GM12878 (cell line): Measurements from ENCODE around the gene ANO7. TPM values are rescaled to one million over a fixed set of nuclear protein-coding genes. Genes with fewer than 3 reads are reported as not detected.

Experiments
- ATAC-seq: fragments of 200-7000 bp; cut with Tn5 transposase; 3 replicates; pipeline ENCODE4 v1.9.1; 2020; ENCODE audit warnings: mild to moderate bottlenecking, moderate library complexity
- BruUV-seq: library from RNA; stranded (reverse); fragments of 400-500 nt; replicated peaks from 2 replicates; lab custom pipeline; 2021; lab: Mats Ljungman, UMichigan
- CTCF ChIA-PET: fragments of 300-600 bp; sonication (Branson Sonifier 250); formaldehyde crosslinking; extraction: SDS; loops from one replicate; lab custom pipeline; 2021; ENCODE audit warnings: inconsistent platforms; lab: Yijun Ruan, JAX
- POLR2A ChIA-PET: fragments of 350-600 bp; formaldehyde crosslinking; extraction: SDS; loops from one replicate; lab custom pipeline; 2021; ENCODE audit warnings: inconsistent platforms; lab: Charles Lee
- RAD21 ChIA-PET: fragments of 300-600 bp; sonication (Branson Sonifier 250); formaldehyde crosslinking; loops from one replicate; lab custom pipeline; 2023; ENCODE audit warnings: antibody characterized with exemption; ENCODE audit not compliant: unreplicated experiment; lab: Charles Lee
- SMC1A ChIA-PET: fragments of 300-600 bp; sonication (Branson Sonifier 250); formaldehyde crosslinking; loops from one replicate; lab custom pipeline; 2023; ENCODE audit not compliant: unreplicated experiment, uncharacterized antibody; lab: Charles Lee
- DNase-seq: peaks from one replicate; pipeline ENCODE4 v3.0.0-alpha.2; 2011; ENCODE audit warnings: low read depth, low spot score
- FAIRE-seq: peaks from 3 replicates; lab custom pipeline; 2011; peaks lifted over from hg19 to GRCh38; lab: Jason Lieb, UNC
- H2AFZ ChIP-seq: 2 replicates; pipeline ENCODE4 v1.6.0; 2011; ENCODE audit warnings: low read depth, low read length, control low read depth; ENCODE audit not compliant: control insufficient read depth
- H3K27ac ChIP-seq: 2 replicates; pipeline ENCODE4 v1.5.1; 2011; ENCODE audit warnings: control low read depth; ENCODE audit not compliant: control insufficient read depth, insufficient read depth
- H3K27me3 ChIP-seq, 2 experiments: replicated peaks in 1 of 2; 2 replicates each; pipeline versions ENCODE4 v1.6.0 to v1.6.1; 2011; ENCODE audit warnings: low read length in 1 of 2; ENCODE audit not compliant: control insufficient read depth in 2 of 2, insufficient read depth in 2 of 2
- H3K36me3 ChIP-seq, 2 experiments: 2 replicates each; pipeline ENCODE4 v1.5.1; 2011; ENCODE audit warnings: low read length in 1 of 2; ENCODE audit not compliant: control insufficient read depth in 2 of 2, insufficient read depth in 2 of 2
- H3K4me1 ChIP-seq: 2 replicates; pipeline ENCODE4 v1.6.1; 2011; ENCODE audit warnings: mild to moderate bottlenecking, low read length, moderate library complexity, mixed read lengths; ENCODE audit not compliant: control insufficient read depth, insufficient read depth
- H3K4me2 ChIP-seq: 2 replicates; pipeline ENCODE4 v1.6.0; 2011; ENCODE audit warnings: control low read depth; ENCODE audit not compliant: control insufficient read depth, insufficient read depth
- H3K4me3 ChIP-seq: fragments of 200-600 bp; sonication (generic); 2 replicates; pipeline ENCODE4 v1.5.1; 2016
- H3K79me2 ChIP-seq: 2 replicates; pipeline ENCODE4 v1.6.0; 2011; ENCODE audit warnings: low read length; ENCODE audit not compliant: control insufficient read depth, insufficient read depth
- H3K9ac ChIP-seq: 2 replicates; pipeline ENCODE4 v1.8.0; 2011; ENCODE audit warnings: low read length, control low read depth, mixed read lengths; ENCODE audit not compliant: control insufficient read depth, insufficient read depth
- H3K9me3 ChIP-seq: replicated peaks from 3 replicates; pipeline ENCODE4 v1.5.1; 2011; ENCODE audit warnings: mild to moderate bottlenecking, low read length; ENCODE audit not compliant: control insufficient read depth, insufficient read depth
- H4K20me1 ChIP-seq: 2 replicates; pipeline ENCODE4 v1.6.0; 2011; ENCODE audit not compliant: control insufficient read depth, insufficient read depth
- CHD2 ChIP-seq: IDR thresholded peaks from 2 replicates; pipeline ENCODE4 v1.6.1; 2011; ENCODE audit warnings: low read depth, low read length, improper control_type of control experiment, borderline replicate concordance
- CUX1 ChIP-seq: IDR thresholded peaks from 2 replicates; pipeline ENCODE4 v1.6.1; 2012; ENCODE audit warnings: improper control_type of control experiment, low read depth, low read length; ENCODE audit not compliant: insufficient replicate concordance
- EP300 ChIP-seq, 2 experiments: fragments of 150-350 bp in 1 of 2; IDR thresholded peaks; 2 replicates each; pipeline ENCODE4 v1.6.1; 2011 to 2012; ENCODE audit warnings: low read depth in 2 of 2, low read length in 2 of 2, borderline replicate concordance in 1 of 2, improper control_type of control experiment in 1 of 2, inconsistent platforms in 1 of 2; ENCODE audit not compliant: control insufficient read depth in 1 of 2
- FOXM1 ChIP-seq: IDR thresholded peaks from 2 replicates; pipeline ENCODE4 v1.6.1; 2012; ENCODE audit warnings: low read depth, mild to moderate bottlenecking, inconsistent platforms, low read length, moderate library complexity
- MYB ChIP-seq: fragments of 150-350 bp; IDR thresholded peaks from 2 replicates; pipeline ENCODE4 v1.6.1; 2014; ENCODE audit warnings: mild to moderate bottlenecking, low read depth, low read length, borderline replicate concordance
- MYC ChIP-seq: IDR thresholded peaks from 2 replicates; pipeline ENCODE4 v1.6.1; 2011; ENCODE audit warnings: mild to moderate bottlenecking, low read length, moderate library complexity, inconsistent platforms; ENCODE audit not compliant: insufficient read depth, insufficient replicate concordance, insufficient read length, severe bottlenecking
- PKNOX1 ChIP-seq: fragments of 450-650 bp; IDR thresholded peaks from 2 replicates; pipeline ENCODE4 v1.6.1; 2016; ENCODE audit warnings: mild to moderate bottlenecking
- POLR2AphosphoS2 ChIP-seq: IDR thresholded peaks from 2 replicates; pipeline ENCODE4 v1.6.1; 2011; ENCODE audit warnings: low read depth, mild to moderate bottlenecking, low read length, improper control_type of control experiment, moderate library complexity
- POU2F2 ChIP-seq: IDR thresholded peaks from 3 replicates; pipeline ENCODE4 v1.6.1; 2011; ENCODE audit warnings: low read depth, mild to moderate bottlenecking, low read length, borderline replicate concordance
- RELA ChIP-seq: fragments of 450-650 bp; IDR thresholded peaks from 2 replicates; pipeline ENCODE4 v1.8.0; 2014; ENCODE audit warnings: borderline replicate concordance; ENCODE audit not compliant: partially characterized antibody
- SMAD5 ChIP-seq: IDR thresholded peaks from 2 replicates; pipeline ENCODE4 v1.6.1; 2016; ENCODE audit warnings: antibody characterized with exemption, low read depth
- SMC3 ChIP-seq: IDR thresholded peaks from 2 replicates; pipeline ENCODE4 v1.6.1; 2011; ENCODE audit warnings: low read length, improper control_type of control experiment, borderline replicate concordance
- SUZ12 ChIP-seq: fragments of 200-600 bp; sonication (generic); IDR thresholded peaks from one replicate; pipeline ENCODE4 v1.6.1; 2018; ENCODE audit warnings: antibody characterized with exemption, mild to moderate bottlenecking; ENCODE audit not compliant: unreplicated experiment
- TAF1 ChIP-seq: IDR thresholded peaks from 2 replicates; pipeline ENCODE4 v1.6.1; 2011; ENCODE audit warnings: mild to moderate bottlenecking, low read depth, low read length, borderline replicate concordance
- YBX1 ChIP-seq: fragments of 450-650 bp; IDR thresholded peaks from 2 replicates; pipeline ENCODE4 v1.6.1; 2016; ENCODE audit warnings: antibody characterized with exemption
- WGBS: methylation state at CpG from one replicate; pipeline ENCODE4 v1.1.6; 2016; ENCODE audit warnings: low lambda C conversion rate; ENCODE audit not compliant: insufficient replicate concordance, insufficient coverage; ENCODE audit errors: missing lambda C conversion rate; 5-methylcytosine and 5-hydroxymethylcytosine counted together
- in situ Hi-C: fragments of 300-500 bp; cut with MboI; formaldehyde crosslinking; loops from 9 replicates; pipeline ENCODE4 v1.14.3; 2018; ENCODE audit warnings: mixed read lengths
- intact Hi-C: fragments of 100-400 bp; cut with micrococcal nuclease; formaldehyde crosslinking; loops from one replicate; pipeline ENCODE4 v1.14.2; 2022; ENCODE audit not compliant: unreplicated experiment
- polyA plus RNA-seq, 11 experiments: library from polyadenylated mRNA; depleted of rRNA in 4 of 11; unstranded in 6 of 11; stranded (reverse) in 5 of 11; fragments of >200 nt; fragmentation: Nextera tagmentation in 4 of 11; fragmentation: Illumina TruSeq in 1 of 11; extraction: Ambion mirVana in 4 of 11; extraction: Trizol in 1 of 11; gene quantifications; 1 replicate in 1 of 11; 2 replicates in 10 of 11; pipeline versions ENCODE4 v1.2.1 to v1.2.3, GENCODE V29; 2011 to 2016; ENCODE audit warnings: inconsistent platforms in 2 of 11, missing spikeins in 2 of 11, low read depth in 1 of 11
- total RNA-seq, 4 experiments: library from RNA; depleted of rRNA in 3 of 4; stranded (reverse); fragments of >200 nt in 3 of 4; fragmentation: Illumina TruSeq in 1 of 4; extraction: Trizol in 1 of 4; gene quantifications; 2 replicates each; pipeline versions ENCODE4 v1.2.1 to v1.2.3, GENCODE V29; 2013 to 2021

The ANO7 gene
- total and polyA plus RNA-seq, 10 of the 15 experiments (the other 5 are each of a cell fraction or from before 2014, with no cell fraction given), result 0.08 to 1.4 (median 0.44) TPM

- TF ChIP-seq RELA (no peak), TAF1 (no peak), CHD2 (no peak)
Observed at GRCh38 chr2:241189093-241189855, 797 bp downstream of the ANO7 start (continued).

GRCh38 chr2:241189856-241190201 lies 1.4 kb downstream of the ANO7 start:
- H2AFZ ChIP-seq, result no peak overlapping the region
- H3K9me3 ChIP-seq, result no peaks in the 10 kb centered on the region
- no peaks in the 10 kb centered on the region for H4K20me1 ChIP-seq
- no peaks in the 10 kb centered on the region for H3K27me3 ChIP-seq
- ATAC-seq, result no peak
- ChIA-PET CTCF (interaction anchor here (0.7 kb wide), 1 partner anchor 111 kb away, joined by 4 read pairs; no protein-coding TSS in a partner anchor), POLR2A (no interaction called here), SMC1A (no interaction called here), RAD21 (interaction anchor here (0.7 kb wide), 1 partner anchor 170 kb away, joined by 3 read pairs; no protein-coding TSS in a partner anchor)
- in situ Hi-C loops, result no loop called here
- no peak overlapping the region for H3K27ac ChIP-seq
- intact Hi-C loops, result no loop called here
- H3K4me2 ChIP-seq, result no peak overlapping the region
- no peaks in the 10 kb centered on the region for H3K36me3 ChIP-seq
- DNase-seq, result no peak
- 57% methylated on average over 15 of the region's 15 CpGs for WGBS
- BruUV-seq, result no TSS peak
- H3K4me1 ChIP-seq, result no peaks in the 10 kb centered on the region
- FAIRE-seq, result no peak
- no peak overlapping the region for H3K9ac ChIP-seq
- no peaks in the 10 kb centered on the region for H3K79me2 ChIP-seq
- no peak overlapping the region for H3K4me3 ChIP-seq
- TF ChIP-seq SMAD5, result no peak
- no peak for TF ChIP-seq PKNOX1
- no peak for TF ChIP-seq CUX1
- no peak for TF ChIP-seq FOXM1
- no peak for TF ChIP-seq MYC
- TF ChIP-seq SMC3, result no peak
- TF ChIP-seq YBX1, result no peak
- no peak for TF ChIP-seq SUZ12
- no peak for TF ChIP-seq MYB
- TF ChIP-seq EP300 (IDR thresholded peaks at IDR 0.05; ENCODE audit: borderline replicate concordance in 1 of 2, control insufficient read depth in 1 of 2, low read depth in 2 of 2, low read length in 2 of 2), result no peak
- no peak for TF ChIP-seq POU2F2
- TF ChIP-seq POLR2AphosphoS2, result no peak
